Lower leg skin (tissue), 3 donors: ENCODE measurements around the gene UNC45A.

Experiments used
- POLR2A ChIP-seq, 2 donors: fragments of 450-650 bp; IDR thresholded peaks; one replicate each; pipeline ENCODE4 v1.6.1; 2016 to 2017; ENCODE audit warnings: antibody characterized with exemption in 2 of 2, mild to moderate bottlenecking in 1 of 2, moderate library complexity in 1 of 2
- TF ChIP-seq, protein P1 (sequence below), 3 donors: fragments of 450-650 bp; IDR thresholded peaks; one replicate each; pipeline ENCODE4 v1.5.1; 2016; ENCODE audit warnings: antibody characterized with exemption in 3 of 3, mild to moderate bottlenecking in 3 of 3, moderate library complexity in 2 of 3

- TF ChIP-seq POLR2A (IDR thresholded peaks at IDR 0.05), result no peak
- TF ChIP-seq, protein P1, sequence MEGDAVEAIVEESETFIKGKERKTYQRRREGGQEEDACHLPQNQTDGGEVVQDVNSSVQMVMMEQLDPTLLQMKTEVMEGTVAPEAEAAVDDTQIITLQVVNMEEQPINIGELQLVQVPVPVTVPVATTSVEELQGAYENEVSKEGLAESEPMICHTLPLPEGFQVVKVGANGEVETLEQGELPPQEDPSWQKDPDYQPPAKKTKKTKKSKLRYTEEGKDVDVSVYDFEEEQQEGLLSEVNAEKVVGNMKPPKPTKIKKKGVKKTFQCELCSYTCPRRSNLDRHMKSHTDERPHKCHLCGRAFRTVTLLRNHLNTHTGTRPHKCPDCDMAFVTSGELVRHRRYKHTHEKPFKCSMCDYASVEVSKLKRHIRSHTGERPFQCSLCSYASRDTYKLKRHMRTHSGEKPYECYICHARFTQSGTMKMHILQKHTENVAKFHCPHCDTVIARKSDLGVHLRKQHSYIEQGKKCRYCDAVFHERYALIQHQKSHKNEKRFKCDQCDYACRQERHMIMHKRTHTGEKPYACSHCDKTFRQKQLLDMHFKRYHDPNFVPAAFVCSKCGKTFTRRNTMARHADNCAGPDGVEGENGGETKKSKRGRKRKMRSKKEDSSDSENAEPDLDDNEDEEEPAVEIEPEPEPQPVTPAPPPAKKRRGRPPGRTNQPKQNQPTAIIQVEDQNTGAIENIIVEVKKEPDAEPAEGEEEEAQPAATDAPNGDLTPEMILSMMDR (IDR thresholded peaks at IDR 0.05), result no peak
Observed at GRCh38 chr15:90998737-90999136, 63.7 kb downstream of the UNC45A start.
